GM23248 (cell line): ENCODE results near the gene DOCK3. TPM values are rescaled to one million over a fixed set of nuclear protein-coding genes. Genes with fewer than 3 reads are reported as not detected.

ENCODE experiments used
- DNase-seq: peaks from one replicate; pipeline ENCODE4 v3.0.0-alpha.2; 2015
- H2AFZ ChIP-seq: fragments of 200-600 bp; sonication (generic); 2 replicates; pipeline ENCODE4 v1.6.1; 2016; ENCODE audit warnings: antibody characterized with exemption
- H3F3A ChIP-seq: fragments of 200-600 bp; sonication (generic); 2 replicates; pipeline ENCODE4 v1.6.1; 2016; ENCODE audit warnings: mild to moderate bottlenecking, antibody characterized with exemption, mixed run types; ENCODE audit not compliant: insufficient read depth
- H3K27ac ChIP-seq: fragments of 200-600 bp; sonication (generic); 2 replicates; pipeline ENCODE4 v1.5.1; 2016; ENCODE audit warnings: mild to moderate bottlenecking
- H3K27me3 ChIP-seq: fragments of 200-600 bp; sonication (generic); replicated peaks from 2 replicates; pipeline ENCODE4 v1.6.1; 2016; ENCODE audit warnings: mild to moderate bottlenecking; ENCODE audit not compliant: insufficient read depth
- H3K36me3 ChIP-seq: fragments of 200-600 bp; sonication (generic); 2 replicates; pipeline ENCODE4 v1.6.1; 2016; ENCODE audit warnings: low read depth, mild to moderate bottlenecking
- H3K4me1 ChIP-seq: fragments of 200-600 bp; sonication (generic); 2 replicates; pipeline ENCODE4 v1.6.1; 2016; ENCODE audit warnings: mild to moderate bottlenecking; ENCODE audit not compliant: insufficient read depth
- H3K4me2 ChIP-seq: fragments of 200-600 bp; sonication (generic); one replicate; pipeline ENCODE4 v1.6.1; 2016; ENCODE audit warnings: mild to moderate bottlenecking; ENCODE audit not compliant: unreplicated experiment
- H3K4me3 ChIP-seq: fragments of 200-600 bp; sonication (generic); 2 replicates; pipeline ENCODE4 v1.5.1; 2016; ENCODE audit warnings: mild to moderate bottlenecking
- H3K79me2 ChIP-seq: fragments of 200-600 bp; sonication (generic); 2 replicates; pipeline ENCODE4 v1.6.1; 2016; ENCODE audit warnings: mild to moderate bottlenecking; ENCODE audit not compliant: insufficient read depth
- H3K9ac ChIP-seq: fragments of 200-600 bp; sonication (generic); 2 replicates; pipeline ENCODE4 v1.6.1; 2016; ENCODE audit warnings: mild to moderate bottlenecking
- H3K9me2 ChIP-seq: fragments of 200-600 bp; sonication (generic); 2 replicates; pipeline ENCODE4 v1.6.1; 2016; ENCODE audit warnings: mixed run types, mild to moderate bottlenecking, moderate library complexity; ENCODE audit not compliant: insufficient read depth
- H3K9me3 ChIP-seq: fragments of 200-600 bp; sonication (generic); one replicate; pipeline ENCODE4 v1.6.1; 2017; ENCODE audit warnings: low read depth
- H4K20me1 ChIP-seq: fragments of 200-600 bp; sonication (generic); 2 replicates; pipeline ENCODE4 v1.6.0; 2016; ENCODE audit not compliant: insufficient read depth
- EZH2 ChIP-seq: fragments of 200-600 bp; sonication (generic); IDR thresholded peaks from 2 replicates; pipeline ENCODE4 v1.6.1; 2018; ENCODE audit warnings: antibody characterized with exemption, mild to moderate bottlenecking; ENCODE audit not compliant: insufficient read depth, poor library complexity, severe bottlenecking
- EZH2phosphoT487 ChIP-seq: fragments of 200-600 bp; sonication (generic); IDR thresholded peaks from 2 replicates; pipeline ENCODE4 v1.6.1; 2018; ENCODE audit warnings: antibody characterized with exemption, moderate library complexity, mild to moderate bottlenecking, low read depth; ENCODE audit not compliant: insufficient read depth
- WGBS, 2 experiments: methylation state at CpG; one replicate each; pipeline ENCODE4 v1.1.6; 2015 to 2017; ENCODE audit warnings: low lambda C conversion rate in 2 of 2, low coverage in 1 of 2; ENCODE audit errors: missing lambda C conversion rate in 2 of 2; 5-methylcytosine and 5-hydroxymethylcytosine counted together
- in situ Hi-C: fragments of 300-500 bp; cut with MboI; formaldehyde crosslinking; loops from 2 replicates; pipeline ENCODE4 v1.15.0; 2020
- polyA plus RNA-seq: library from polyadenylated mRNA; unstranded; fragments of >200 nt; fragmentation: Nextera tagmentation; extraction: Ambion mirVana; gene quantifications from 2 replicates; pipeline ENCODE4 v1.2.1, GENCODE V29; 2016
- total RNA-seq: library from RNA; depleted of rRNA; stranded (reverse); fragments of >200 nt; shearing (Covaris generic); gene quantifications from 2 replicates; pipeline ENCODE4 v1.2.3, GENCODE V29; 2014

The DOCK3 gene
- total and polyA plus RNA-seq, 2 experiments from 2014 or later = 0.23 to 0.43 TPM

DNA sequence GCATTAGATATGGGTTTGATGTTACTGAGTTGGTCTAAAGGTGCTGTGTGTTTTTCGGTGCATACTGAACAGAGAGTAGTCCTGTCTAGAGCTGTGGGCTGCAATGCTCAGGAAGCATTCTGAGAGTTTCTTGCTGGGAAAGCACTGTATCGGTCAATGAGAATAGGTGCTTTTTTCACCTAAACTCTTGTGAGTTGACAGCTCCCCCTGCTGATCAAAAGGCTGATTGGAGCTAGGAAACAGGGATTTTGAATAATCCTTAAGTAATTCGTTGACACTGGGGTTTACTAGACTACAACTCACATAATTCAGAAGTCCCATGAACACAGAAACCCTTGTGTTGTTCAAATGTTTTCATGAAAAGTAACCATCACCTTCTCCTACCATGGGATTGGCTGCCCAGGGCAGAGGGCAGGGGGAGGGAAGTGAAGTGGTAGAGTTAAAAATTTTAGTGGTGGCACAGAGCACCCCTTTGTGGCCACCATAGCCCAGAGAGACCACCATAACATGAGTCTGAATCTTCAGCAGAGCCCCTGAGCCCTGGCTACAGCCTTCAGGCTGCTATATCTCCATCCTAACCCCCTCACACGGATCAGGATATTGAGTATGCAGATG lies 697.3 kb downstream of the DOCK3 start:
- H3K9me2 ChIP-seq = no peaks in the 10 kb centered on the region
- no peaks in the 10 kb centered on the region for H3K79me2 ChIP-seq
- H3K36me3 ChIP-seq = no peaks in the 10 kb centered on the region
- H3K4me1 ChIP-seq = no peaks in the 10 kb centered on the region
- no peak overlapping the region for H3K9ac ChIP-seq
- H3K27ac ChIP-seq = no peak overlapping the region
- no peaks in the 10 kb centered on the region for H3F3A ChIP-seq
- no peak for TF ChIP-seq EZH2
- no peak for TF ChIP-seq EZH2phosphoT487
- no peak overlapping the region for H3K4me2 ChIP-seq
- H3K9me3 ChIP-seq = no peaks in the 10 kb centered on the region
- H2AFZ ChIP-seq = no peak overlapping the region
- H3K4me3 ChIP-seq = no peak overlapping the region
- WGBS, 2 experiments = 14% methylated on average over 4 of the region's 4 CpGs
- in situ Hi-C loops = loop anchor here (5.0 to 10.0 kb wide), 2 partner anchors 275 to 747 kb away; no protein-coding TSS in a partner anchor
- no peaks in the 10 kb centered on the region for H4K20me1 ChIP-seq
- H3K27me3 ChIP-seq = no peaks in the 10 kb centered on the region
- DNase-seq = peak; percentile 85

DNA sequence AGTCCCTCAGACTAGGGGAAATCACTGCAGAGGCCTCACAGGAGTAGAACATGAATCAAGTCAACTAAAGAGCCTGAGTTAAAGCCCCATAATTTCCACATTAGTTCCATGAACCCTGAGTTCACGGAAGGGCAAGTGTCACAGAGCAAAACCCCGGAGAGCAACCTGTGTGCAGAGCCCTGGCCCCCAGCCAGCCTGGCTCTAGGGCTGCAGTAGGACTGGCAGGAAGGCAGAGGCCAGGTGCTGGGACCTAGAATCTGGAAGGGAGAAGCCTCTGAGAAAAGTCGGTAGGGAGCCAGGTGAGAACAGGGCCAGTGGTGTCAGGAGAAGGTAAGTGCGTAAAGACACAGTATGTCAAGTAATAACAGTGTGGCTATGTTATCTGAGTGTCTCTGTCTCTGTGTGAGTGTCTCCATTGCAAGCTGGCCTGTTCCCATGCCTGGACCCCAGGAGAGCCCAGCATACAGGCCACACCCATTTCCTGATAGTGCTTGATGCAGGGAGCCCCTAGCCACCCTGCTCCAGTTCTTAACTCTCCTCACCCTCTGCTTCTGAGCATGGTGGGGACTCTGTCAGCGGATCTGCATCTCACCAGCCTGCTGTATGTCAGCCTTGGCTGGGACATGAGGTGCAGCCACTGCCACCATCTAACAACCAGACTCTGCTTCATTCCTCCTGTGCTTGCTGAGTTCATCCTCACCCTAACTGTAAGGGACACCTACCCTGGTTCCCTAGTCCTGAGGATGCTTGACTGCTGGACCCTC lies 699.1 kb downstream of the DOCK3 start:
- Histone ChIP-seq H3K9me2 (no peaks in the 10 kb centered on the region), H3K4me3 (no peak overlapping the region)
- in situ Hi-C loops = loop anchor here (5.0 to 10.0 kb wide), 2 partner anchors 277 to 749 kb away; no protein-coding TSS in a partner anchor

DNA sequence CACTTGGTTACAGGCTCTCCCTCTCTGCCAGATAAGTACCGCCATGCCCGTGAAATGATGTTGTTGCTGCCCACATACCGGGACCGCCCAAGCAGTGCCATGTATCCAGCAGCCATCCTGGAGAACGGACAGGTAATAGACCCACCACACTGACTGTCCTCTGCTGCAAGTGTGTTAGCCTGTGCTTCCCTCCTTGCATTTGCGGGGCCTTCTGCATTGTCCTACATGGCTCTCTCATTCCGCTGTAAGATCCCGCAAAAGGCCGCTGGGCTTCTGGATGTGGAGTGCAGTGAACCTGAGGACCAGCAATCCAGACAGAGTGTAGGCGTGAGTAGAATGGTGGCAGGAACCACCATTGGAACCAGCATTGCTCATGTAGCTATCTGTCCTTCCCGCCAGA lies 699.7 kb downstream of the DOCK3 start:
- Histone ChIP-seq H3F3A (no peaks in the 10 kb centered on the region), H3K79me2 (no peaks in the 10 kb centered on the region), H3K4me3 (no peak overlapping the region), H4K20me1 (no peaks in the 10 kb centered on the region), H3K27ac (no peak overlapping the region), H3K4me2 (no peak overlapping the region), H3K27me3 (no peaks in the 10 kb centered on the region), H3K4me1 (no peaks in the 10 kb centered on the region), H2AFZ (no peak overlapping the region), H3K36me3 (no peaks in the 10 kb centered on the region), H3K9me2 (no peaks in the 10 kb centered on the region), H3K9me3 (no peaks in the 10 kb centered on the region), H3K9ac (no peak overlapping the region)
- TF ChIP-seq EZH2phosphoT487 (no peak), EZH2 (no peak)
- in situ Hi-C loops = loop anchor here (5.0 to 10.0 kb wide), 2 partner anchors 277 to 750 kb away; no protein-coding TSS in a partner anchor
- no peak for DNase-seq
- WGBS, 2 experiments = 86 to 92% methylated on average over 11 of the region's 11 CpGs

More for the DNA sequence above, 699.1 kb downstream of the DOCK3 start:
- H4K20me1 ChIP-seq = no peaks in the 10 kb centered on the region
- H2AFZ ChIP-seq = no peak overlapping the region
- no peak for DNase-seq
- H3K9me3 ChIP-seq = no peaks in the 10 kb centered on the region
- no peaks in the 10 kb centered on the region for H3K4me1 ChIP-seq
- H3K79me2 ChIP-seq = no peaks in the 10 kb centered on the region
- no peak overlapping the region for H3K9ac ChIP-seq
- H3K27ac ChIP-seq = no peak overlapping the region
- no peaks in the 10 kb centered on the region for H3K36me3 ChIP-seq
- no peaks in the 10 kb centered on the region for H3F3A ChIP-seq
- TF ChIP-seq EZH2 (no peak), EZH2phosphoT487 (no peak)
- no peak overlapping the region for H3K4me2 ChIP-seq
- 60 to 67% methylated on average over 5 of the region's 5 CpGs for WGBS, 2 experiments
- no peaks in the 10 kb centered on the region for H3K27me3 ChIP-seq

DNA sequence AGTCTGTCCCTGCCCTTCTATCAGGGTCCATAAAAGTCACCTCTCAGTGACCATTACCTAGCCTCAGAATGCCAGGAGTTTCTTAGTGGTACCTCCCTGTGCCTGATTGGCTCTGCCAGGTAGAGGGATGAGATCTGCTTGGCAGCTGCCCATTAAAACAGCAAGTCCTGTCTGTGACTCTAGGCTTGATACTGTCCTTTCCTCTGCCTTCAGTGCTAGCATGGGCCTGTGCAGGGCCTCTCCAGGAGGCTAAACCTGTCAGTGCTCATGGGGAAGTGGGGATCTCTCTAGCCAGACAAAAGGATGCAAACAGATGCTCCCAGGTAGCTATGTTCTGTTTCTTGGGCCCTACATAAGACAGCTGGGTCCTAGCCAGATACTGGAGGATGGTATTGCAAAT lies 700.4 kb downstream of the DOCK3 start:
- Histone ChIP-seq H3K4me1 (no peaks in the 10 kb centered on the region), H3K79me2 (no peaks in the 10 kb centered on the region), H2AFZ (no peak overlapping the region), H3K4me2 (no peak overlapping the region), H3K36me3 (no peaks in the 10 kb centered on the region), H3F3A (no peaks in the 10 kb centered on the region), H3K4me3 (no peak overlapping the region), H3K9me2 (no peaks in the 10 kb centered on the region), H3K9me3 (no peaks in the 10 kb centered on the region), H4K20me1 (no peaks in the 10 kb centered on the region), H3K9ac (no peak overlapping the region), H3K27ac (no peak overlapping the region), H3K27me3 (no peaks in the 10 kb centered on the region)
- no peak for DNase-seq
- in situ Hi-C loops = loop anchor here (10.0 kb wide), 1 partner anchor 750 kb away; no protein-coding TSS in a partner anchor
- TF ChIP-seq EZH2 = no peak
- TF ChIP-seq EZH2phosphoT487 = no peak
